ENCODE measurements around the gene EGR1.

DNA sequence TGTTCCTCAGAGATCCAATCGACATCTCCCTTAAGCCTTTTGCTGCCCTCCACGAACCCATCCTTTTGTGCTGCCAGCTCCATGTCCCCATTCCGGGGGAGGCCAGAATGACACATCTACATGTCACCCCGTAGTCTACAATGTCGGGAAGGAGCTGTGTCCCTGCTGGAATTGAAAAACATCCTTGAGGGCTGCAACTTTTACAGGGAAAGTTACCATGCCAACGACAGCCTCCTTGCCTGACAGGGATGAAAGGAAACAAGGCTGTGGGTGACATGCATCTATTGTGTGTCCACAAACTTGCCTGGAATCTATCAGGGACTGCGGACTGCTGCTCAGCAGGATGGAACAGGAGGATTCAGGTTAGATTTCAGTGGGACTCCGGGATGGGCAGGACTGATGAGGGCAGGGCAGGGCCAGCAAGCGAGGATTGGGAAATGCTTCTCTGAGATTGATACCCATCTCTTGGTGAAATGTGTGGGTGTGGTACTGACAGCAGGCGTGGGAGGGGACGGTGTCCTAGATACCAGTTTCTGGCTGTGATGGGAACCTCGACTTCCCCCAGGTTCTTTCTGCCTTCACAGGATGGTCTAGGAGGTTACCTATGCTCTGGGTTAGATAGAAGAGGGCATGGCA, 25.5 kb downstream of the EGR1 start:
- TF ChIP-seq POLR2A (IDR thresholded peaks at IDR 0.05; ENCODE audit: low read depth, low read length) (no peak), SMC3 (IDR thresholded peaks at IDR 0.05; ENCODE audit: low read depth, low read length) (no peak), RAD21 (IDR thresholded peaks at IDR 0.05; ENCODE audit: low read length) (no peak), MAFK (IDR thresholded peaks at IDR 0.05; ENCODE audit: low read depth, low read length) (no peak), USF2 (IDR thresholded peaks at IDR 0.05; ENCODE audit: low read depth, low read length) (no peak), CEBPB (IDR thresholded peaks at IDR 0.05; ENCODE audit: low read depth, low read length) (no peak), NFE2L2 (IDR thresholded peaks at IDR 0.05; ENCODE audit: low read depth, low read length) (no peak), MXI1 (IDR thresholded peaks at IDR 0.05; ENCODE audit: borderline replicate concordance, low read depth, low read length) (no peak), RFX5 (IDR thresholded peaks at IDR 0.05; ENCODE audit: low read depth, low read length) (no peak), MAZ (IDR thresholded peaks at IDR 0.05; ENCODE audit: borderline replicate concordance, low read depth, low read length) (no peak), CHD1 (IDR thresholded peaks at IDR 0.05; ENCODE audit: low read depth, low read length) (no peak), FOS (IDR thresholded peaks at IDR 0.05; ENCODE audit: low read depth, low read length) (no peak)
- TF ChIP-seq, protein P1, sequence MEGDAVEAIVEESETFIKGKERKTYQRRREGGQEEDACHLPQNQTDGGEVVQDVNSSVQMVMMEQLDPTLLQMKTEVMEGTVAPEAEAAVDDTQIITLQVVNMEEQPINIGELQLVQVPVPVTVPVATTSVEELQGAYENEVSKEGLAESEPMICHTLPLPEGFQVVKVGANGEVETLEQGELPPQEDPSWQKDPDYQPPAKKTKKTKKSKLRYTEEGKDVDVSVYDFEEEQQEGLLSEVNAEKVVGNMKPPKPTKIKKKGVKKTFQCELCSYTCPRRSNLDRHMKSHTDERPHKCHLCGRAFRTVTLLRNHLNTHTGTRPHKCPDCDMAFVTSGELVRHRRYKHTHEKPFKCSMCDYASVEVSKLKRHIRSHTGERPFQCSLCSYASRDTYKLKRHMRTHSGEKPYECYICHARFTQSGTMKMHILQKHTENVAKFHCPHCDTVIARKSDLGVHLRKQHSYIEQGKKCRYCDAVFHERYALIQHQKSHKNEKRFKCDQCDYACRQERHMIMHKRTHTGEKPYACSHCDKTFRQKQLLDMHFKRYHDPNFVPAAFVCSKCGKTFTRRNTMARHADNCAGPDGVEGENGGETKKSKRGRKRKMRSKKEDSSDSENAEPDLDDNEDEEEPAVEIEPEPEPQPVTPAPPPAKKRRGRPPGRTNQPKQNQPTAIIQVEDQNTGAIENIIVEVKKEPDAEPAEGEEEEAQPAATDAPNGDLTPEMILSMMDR (conservative IDR thresholded peaks at IDR 0.05; ENCODE audit: low read depth, low read length), result no peak

All from IMR-90 (cell line).